Astrocyte (in vitro differentiated cells and primary cell): ENCODE data around the gene OR2W1. TPM values are rescaled to one million over a fixed set of nuclear protein-coding genes. Genes with fewer than 3 reads are reported as not detected.

Experiments used
- DNase-seq: peaks from one replicate; pipeline ENCODE4 v3.0.0-alpha.2; 2010; ENCODE audit warnings: low read depth
- FAIRE-seq: peaks from 2 replicates; lab custom pipeline; 2011; peaks lifted over from hg19 to GRCh38; lab: Jason Lieb, UNC
- H2AFZ ChIP-seq: 2 replicates; pipeline ENCODE4 v1.6.0; 2012; ENCODE audit warnings: low read depth, low read length, inconsistent platforms
- H3K27ac ChIP-seq: 2 replicates; pipeline ENCODE4 v1.5.1; 2011; ENCODE audit warnings: low read depth, low read length, inconsistent platforms
- H3K27me3 ChIP-seq: 2 replicates; pipeline ENCODE4 v1.6.0; 2011; ENCODE audit warnings: low read length, inconsistent platforms; ENCODE audit not compliant: insufficient read depth
- H3K36me3 ChIP-seq: 2 replicates; pipeline ENCODE4 v1.5.1; 2011; ENCODE audit warnings: low read length, inconsistent platforms; ENCODE audit not compliant: insufficient read depth
- H3K4me1 ChIP-seq: 2 replicates; pipeline ENCODE4 v1.5.1; 2011; ENCODE audit warnings: low read length, inconsistent platforms; ENCODE audit not compliant: insufficient read depth
- H3K4me2 ChIP-seq: 2 replicates; pipeline ENCODE4 v1.6.0; 2012; ENCODE audit warnings: low read length, inconsistent platforms
- H3K4me3 ChIP-seq: 2 replicates; pipeline ENCODE4 v1.5.1; 2011; ENCODE audit warnings: low read depth, mild to moderate bottlenecking, low read length, inconsistent platforms; ENCODE audit not compliant: insufficient read depth
- H3K79me2 ChIP-seq: 2 replicates; pipeline ENCODE4 v1.6.0; 2012; ENCODE audit warnings: mild to moderate bottlenecking, low read length, inconsistent platforms; ENCODE audit not compliant: insufficient read depth
- H3K9ac ChIP-seq: 2 replicates; pipeline ENCODE4 v1.6.0; 2012; ENCODE audit warnings: mild to moderate bottlenecking, low read length, inconsistent platforms
- H3K9me3 ChIP-seq: 2 replicates; pipeline ENCODE4 v1.5.1; 2012; ENCODE audit warnings: low read depth, mild to moderate bottlenecking, low read length, inconsistent platforms; ENCODE audit not compliant: insufficient read depth
- H4K20me1 ChIP-seq: 2 replicates; pipeline ENCODE4 v1.6.0; 2012; ENCODE audit warnings: low read length, inconsistent platforms; ENCODE audit not compliant: insufficient read depth
- H3K27ac Mint-ChIP-seq: one replicate; pipeline ENCODE4 v1.8.0; 2021; ENCODE audit warnings: mild to moderate bottlenecking, mixed read lengths; ENCODE audit not compliant: unreplicated experiment
- H3K27me3 Mint-ChIP-seq: one replicate; pipeline ENCODE4 v1.8.0; 2021; ENCODE audit warnings: low read depth, mixed read lengths; ENCODE audit not compliant: unreplicated experiment
- H3K36me3 Mint-ChIP-seq: one replicate; pipeline ENCODE4 v1.8.0; 2021; ENCODE audit warnings: low read depth, mixed read lengths; ENCODE audit not compliant: unreplicated experiment
- H3K4me1 Mint-ChIP-seq: one replicate; pipeline ENCODE4 v1.8.0; 2021; ENCODE audit warnings: low read depth, mixed read lengths; ENCODE audit not compliant: unreplicated experiment
- H3K4me3 Mint-ChIP-seq: one replicate; pipeline ENCODE4 v1.8.0; 2021; ENCODE audit warnings: mild to moderate bottlenecking, moderate library complexity, mixed read lengths; ENCODE audit not compliant: unreplicated experiment
- H3K9me3 Mint-ChIP-seq: one replicate; pipeline ENCODE4 v1.8.0; 2021; ENCODE audit warnings: mild to moderate bottlenecking, mixed read lengths; ENCODE audit not compliant: unreplicated experiment
- CTCF ChIP-seq: IDR thresholded peaks from 2 replicates; pipeline ENCODE4 v1.5.1; 2011; ENCODE audit warnings: low read depth, mild to moderate bottlenecking, inconsistent platforms, low read length, moderate library complexity; ENCODE audit not compliant: insufficient read depth
- EZH2 ChIP-seq: IDR thresholded peaks from 2 replicates; pipeline ENCODE4 v1.6.1; 2012; ENCODE audit warnings: mild to moderate bottlenecking, low read length, inconsistent platforms; ENCODE audit not compliant: insufficient read depth
- total RNA-seq: library from RNA; stranded (reverse); gene quantifications from 2 replicates; pipeline ENCODE4 v1.2.1, GENCODE V29; 2021

Gene OR2W1
- total RNA-seq, 1 donor from 2014 or later, result not detected

- Mint-ChIP-seq H3K4me1 (no peaks in the 10 kb centered on the region), H3K36me3 (no peaks in the 10 kb centered on the region), H3K27me3 (peaks cover 5% of the 10 kb centered on the region), H3K27ac (no peak overlapping the region), H3K4me3 (no peak overlapping the region), H3K9me3 (peaks cover 3% of the 10 kb centered on the region)
- DNase-seq (no peak), FAIRE-seq (no peak)
- H3K4me1 ChIP-seq, result no peaks in the 10 kb centered on the region
- no peaks in the 10 kb centered on the region for H3K9me3 ChIP-seq
- no peaks in the 10 kb centered on the region for H3K79me2 ChIP-seq
- H2AFZ ChIP-seq, result no peak overlapping the region
- H3K36me3 ChIP-seq, result no peaks in the 10 kb centered on the region
- no peak overlapping the region for H3K4me3 ChIP-seq
- H3K27me3 ChIP-seq, result peaks cover 2% of the 10 kb centered on the region
- H3K9ac ChIP-seq, result no peak overlapping the region
- no peak overlapping the region for H3K4me2 ChIP-seq
- TF ChIP-seq CTCF (no peak), EZH2 (no peak)
- H3K27ac ChIP-seq, result no peak overlapping the region
- H4K20me1 ChIP-seq, result no peaks in the 10 kb centered on the region
Observed at GRCh38 chr6:29028821-29029220, 16.2 kb downstream of the OR2W1 start.

GRCh38 chr6:29025927-29026585 lies 18.9 kb downstream of the OR2W1 start:
- Histone ChIP-seq H3K79me2 (no peaks in the 10 kb centered on the region), H3K4me1 (no peaks in the 10 kb centered on the region), H3K9ac (no peak overlapping the region), H2AFZ (no peak overlapping the region), H3K4me3 (no peak overlapping the region), H4K20me1 (no peaks in the 10 kb centered on the region), H3K27ac (no peak overlapping the region), H3K4me2 (no peak overlapping the region), H3K27me3 (peaks cover 2% of the 10 kb centered on the region), H3K9me3 (no peaks in the 10 kb centered on the region), H3K36me3 (no peaks in the 10 kb centered on the region)
- Mint-ChIP-seq H3K27me3 (peaks cover 5% of the 10 kb centered on the region), H3K27ac (no peak overlapping the region), H3K4me3 (no peak overlapping the region), H3K9me3 (peaks cover 3% of the 10 kb centered on the region), H3K4me1 (no peaks in the 10 kb centered on the region), H3K36me3 (no peaks in the 10 kb centered on the region)
- no peak for FAIRE-seq
- TF ChIP-seq CTCF (no peak), EZH2 (no peak)
- no peak for DNase-seq

- no peak overlapping the region for H3K27ac Mint-ChIP-seq
Observed at GRCh38 chr6:29021434-29021833, 23.5 kb downstream of the OR2W1 start.

More at GRCh38 chr6:29021434-29021833, 23.5 kb downstream of the OR2W1 start:
- no peak for TF ChIP-seq EZH2
- no peak for TF ChIP-seq CTCF
- no peaks in the 10 kb centered on the region for H3K79me2 ChIP-seq
- H3K4me1 Mint-ChIP-seq, result no peaks in the 10 kb centered on the region
- no peaks in the 10 kb centered on the region for H3K36me3 Mint-ChIP-seq
- H3K4me3 Mint-ChIP-seq, result no peak overlapping the region
- H2AFZ ChIP-seq, result no peak overlapping the region
- H3K4me3 ChIP-seq, result no peak overlapping the region
- H3K27me3 ChIP-seq, result peaks cover 6% of the 10 kb centered on the region
- H3K4me1 ChIP-seq, result no peaks in the 10 kb centered on the region
- H3K9me3 Mint-ChIP-seq, result no peaks in the 10 kb centered on the region
- H3K4me2 ChIP-seq, result no peak overlapping the region
- H3K27ac ChIP-seq, result no peak overlapping the region
- H3K36me3 ChIP-seq, result no peaks in the 10 kb centered on the region
- no peak for FAIRE-seq
- H3K9me3 ChIP-seq, result no peaks in the 10 kb centered on the region
- H3K27me3 Mint-ChIP-seq, result peaks cover 7% of the 10 kb centered on the region
- no peaks in the 10 kb centered on the region for H4K20me1 ChIP-seq
- DNase-seq, result no peak
- H3K9ac ChIP-seq, result no peak overlapping the region
